Neural progenitor cell (in vitro differentiated cells): ENCODE data around the gene TIRAP.

Source experiments
- CTCF ChIP-seq: fragments of 200-600 bp; sonication (generic); IDR thresholded peaks from 2 replicates; pipeline ENCODE4 v1.5.1; 2017; ENCODE audit warnings: antibody characterized with exemption, mild to moderate bottlenecking
- EZH2 ChIP-seq: fragments of 200-600 bp; sonication (generic); IDR thresholded peaks from 2 replicates; pipeline ENCODE4 v1.6.1; 2017; ENCODE audit warnings: antibody characterized with exemption, mild to moderate bottlenecking, moderate library complexity
- EZH2phosphoT487 ChIP-seq: fragments of 200-600 bp; sonication (generic); IDR thresholded peaks from 2 replicates; pipeline ENCODE4 v1.6.1; 2017; ENCODE audit warnings: antibody characterized with exemption

- no peak for TF ChIP-seq CTCF
- peak; percentile 30 for TF ChIP-seq EZH2
- TF ChIP-seq EZH2phosphoT487 = no peak
Observed at GRCh38 chr11:126303623-126304456, 20.9 kb downstream of the TIRAP start, which contains the start of gene DCPS.
